HEK293T (cell line): ENCODE measurements around the gene GADD45GIP1.

Experiments
- ARNT ChIP-seq: fragments of 450-650 bp; IDR thresholded peaks from 2 replicates; pipeline ENCODE4 v1.6.1; 2017; ENCODE audit warnings: mild to moderate bottlenecking
- BHLHE40 ChIP-seq: fragments of 450-650 bp; IDR thresholded peaks from 2 replicates; pipeline ENCODE4 v1.6.1; 2016; ENCODE audit warnings: mild to moderate bottlenecking, moderate library complexity, borderline replicate concordance
- ELF4 ChIP-seq: fragments of 450-650 bp; IDR thresholded peaks from 2 replicates; pipeline ENCODE4 v1.6.1; 2017; ENCODE audit warnings: antibody characterized with exemption
- FOXA1 ChIP-seq: fragments of 450-650 bp; IDR thresholded peaks from 2 replicates; pipeline ENCODE4 v1.6.1; 2016; ENCODE audit warnings: mild to moderate bottlenecking
- FOXK2 ChIP-seq: fragments of 450-650 bp; IDR thresholded peaks from 2 replicates; pipeline ENCODE4 v1.6.1; 2016; ENCODE audit warnings: mild to moderate bottlenecking
- FOXM1 ChIP-seq: fragments of 450-650 bp; IDR thresholded peaks from 2 replicates; pipeline ENCODE4 v1.6.1; 2017; ENCODE audit warnings: mild to moderate bottlenecking, borderline replicate concordance
- L3MBTL2 ChIP-seq: fragments of 450-650 bp; conservative IDR thresholded peaks from 2 replicates; pipeline ENCODE4 v1.6.1; 2016; ENCODE audit warnings: mild to moderate bottlenecking
- NFRKB ChIP-seq: fragments of 450-650 bp; IDR thresholded peaks from 2 replicates; pipeline ENCODE4 v1.6.1; 2016; ENCODE audit warnings: mild to moderate bottlenecking, moderate library complexity
- PKNOX1 ChIP-seq: fragments of 450-650 bp; IDR thresholded peaks from 2 replicates; pipeline ENCODE4 v1.6.1; 2016
- SP1 ChIP-seq: fragments of 450-650 bp; IDR thresholded peaks from 2 replicates; pipeline ENCODE4 v1.6.1; 2017
- TARDBP ChIP-seq: fragments of 450-650 bp; IDR thresholded peaks from 2 replicates; pipeline ENCODE4 v1.6.1; 2016
- ZNF384 ChIP-seq: fragments of 450-650 bp; IDR thresholded peaks from 2 replicates; pipeline ENCODE4 v1.6.1; 2016

GRCh38 chr19:12943437-12944044 is 13.5 kb downstream of the GADD45GIP1 start:
- no peak for TF ChIP-seq FOXK2
- TF ChIP-seq FOXA1 = no peak
- TF ChIP-seq BHLHE40 = no peak
- no peak for TF ChIP-seq FOXM1
- no peak for TF ChIP-seq L3MBTL2
- TF ChIP-seq ZNF384 = no peak
- no peak for TF ChIP-seq SP1
- TF ChIP-seq ELF4 = no peak
- TF ChIP-seq NFRKB = no peak
- TF ChIP-seq ARNT = no peak
- no peak for TF ChIP-seq PKNOX1
- no peak for TF ChIP-seq TARDBP
